Loucy (cell line): ENCODE measurements around the gene LACTBL1.

Source experiments
- EZH2phosphoT487 ChIP-seq: fragments of 200-600 bp; IDR thresholded peaks from 2 replicates; pipeline ENCODE4 v1.6.1; 2018; ENCODE audit warnings: antibody characterized with exemption, mild to moderate bottlenecking, moderate library complexity, borderline replicate concordance
- TF ChIP-seq, protein P1 (sequence below): fragments of 200-600 bp; sonication (generic); conservative IDR thresholded peaks from 2 replicates; pipeline ENCODE4 v1.5.1; 2014; ENCODE audit warnings: mild to moderate bottlenecking, antibody characterized with exemption, low read length

DNA sequence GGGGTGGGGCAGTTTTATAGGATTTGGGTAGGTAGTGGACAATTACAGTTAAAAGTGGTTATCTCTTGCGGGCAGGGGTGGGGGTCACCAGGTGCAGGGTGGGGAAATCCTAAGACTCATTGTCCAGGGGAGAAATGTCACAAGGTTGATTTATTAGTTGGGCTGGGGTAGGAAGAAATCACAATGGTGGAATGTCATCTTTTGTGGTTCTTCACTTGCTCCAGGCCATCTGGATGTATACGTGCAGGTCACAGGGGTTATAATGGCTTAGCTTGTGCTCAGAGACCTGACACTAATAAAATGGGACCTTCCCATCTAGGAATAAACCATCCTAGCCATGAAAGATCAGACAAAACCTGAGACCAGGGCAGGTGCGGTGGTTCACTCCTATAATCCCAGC, 31.4 kb upstream of the LACTBL1 start:
- TF ChIP-seq, protein P1, sequence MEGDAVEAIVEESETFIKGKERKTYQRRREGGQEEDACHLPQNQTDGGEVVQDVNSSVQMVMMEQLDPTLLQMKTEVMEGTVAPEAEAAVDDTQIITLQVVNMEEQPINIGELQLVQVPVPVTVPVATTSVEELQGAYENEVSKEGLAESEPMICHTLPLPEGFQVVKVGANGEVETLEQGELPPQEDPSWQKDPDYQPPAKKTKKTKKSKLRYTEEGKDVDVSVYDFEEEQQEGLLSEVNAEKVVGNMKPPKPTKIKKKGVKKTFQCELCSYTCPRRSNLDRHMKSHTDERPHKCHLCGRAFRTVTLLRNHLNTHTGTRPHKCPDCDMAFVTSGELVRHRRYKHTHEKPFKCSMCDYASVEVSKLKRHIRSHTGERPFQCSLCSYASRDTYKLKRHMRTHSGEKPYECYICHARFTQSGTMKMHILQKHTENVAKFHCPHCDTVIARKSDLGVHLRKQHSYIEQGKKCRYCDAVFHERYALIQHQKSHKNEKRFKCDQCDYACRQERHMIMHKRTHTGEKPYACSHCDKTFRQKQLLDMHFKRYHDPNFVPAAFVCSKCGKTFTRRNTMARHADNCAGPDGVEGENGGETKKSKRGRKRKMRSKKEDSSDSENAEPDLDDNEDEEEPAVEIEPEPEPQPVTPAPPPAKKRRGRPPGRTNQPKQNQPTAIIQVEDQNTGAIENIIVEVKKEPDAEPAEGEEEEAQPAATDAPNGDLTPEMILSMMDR: no peak
- TF ChIP-seq EZH2phosphoT487: no peak
